HG03045 (cell line): ENCODE results near the gene CNN2.

Source experiments
- ATAC-seq: cut with Tn5 transposase; IDR thresholded peaks from one replicate; pipeline ENCODE4 v1.9.1; 2021; ENCODE audit warnings: mild to moderate bottlenecking, moderate library complexity; ENCODE audit not compliant: unreplicated experiment

The CNN2 gene

DNA sequence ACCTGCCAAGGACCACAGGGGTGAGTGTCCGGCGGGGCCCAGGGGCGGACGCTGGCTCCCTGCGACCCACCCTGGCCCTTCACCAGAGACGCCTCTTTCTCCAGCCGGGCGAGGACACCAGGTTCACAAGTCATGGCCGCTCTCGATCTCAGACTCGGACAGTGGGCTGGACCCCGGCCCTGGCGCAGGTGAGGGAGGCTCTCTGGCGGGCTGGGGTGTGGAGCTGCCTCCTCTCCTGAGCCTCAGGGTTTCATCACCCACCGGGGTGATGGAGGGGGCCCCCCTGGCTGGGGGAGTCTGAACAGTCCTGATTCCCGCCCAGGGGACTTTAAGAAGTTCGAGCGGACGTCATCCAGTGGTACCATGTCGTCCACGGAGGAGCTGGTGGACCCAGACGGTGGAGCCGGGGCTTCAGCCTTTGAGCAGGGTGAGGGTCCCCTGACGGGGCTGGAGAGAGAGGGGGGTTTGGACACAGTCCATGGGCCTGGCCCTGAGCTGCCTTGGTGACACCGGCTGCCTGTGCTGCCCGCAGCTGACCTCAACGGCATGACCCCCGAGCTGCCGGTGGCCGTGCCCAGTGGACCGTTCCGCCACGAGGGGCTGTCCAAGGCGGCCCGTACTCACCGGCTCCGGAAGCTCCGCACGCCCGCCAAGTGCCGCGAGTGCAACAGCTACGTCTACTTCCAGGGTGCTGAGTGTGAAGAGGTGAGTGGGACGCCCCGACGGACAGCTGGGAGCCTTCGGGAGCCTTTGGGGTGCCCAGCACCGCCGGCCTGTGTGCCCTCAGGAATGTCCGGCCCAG lies 54.2 kb downstream of the CNN2 start:
- ATAC-seq = no peak

GRCh38 chr19:1081301-1082164 lies 55.1 kb downstream of the CNN2 start:
- no peak for ATAC-seq

GRCh38 chr19:1082165-1082927 lies 55.9 kb downstream of the CNN2 start:
- ATAC-seq = no peak

DNA sequence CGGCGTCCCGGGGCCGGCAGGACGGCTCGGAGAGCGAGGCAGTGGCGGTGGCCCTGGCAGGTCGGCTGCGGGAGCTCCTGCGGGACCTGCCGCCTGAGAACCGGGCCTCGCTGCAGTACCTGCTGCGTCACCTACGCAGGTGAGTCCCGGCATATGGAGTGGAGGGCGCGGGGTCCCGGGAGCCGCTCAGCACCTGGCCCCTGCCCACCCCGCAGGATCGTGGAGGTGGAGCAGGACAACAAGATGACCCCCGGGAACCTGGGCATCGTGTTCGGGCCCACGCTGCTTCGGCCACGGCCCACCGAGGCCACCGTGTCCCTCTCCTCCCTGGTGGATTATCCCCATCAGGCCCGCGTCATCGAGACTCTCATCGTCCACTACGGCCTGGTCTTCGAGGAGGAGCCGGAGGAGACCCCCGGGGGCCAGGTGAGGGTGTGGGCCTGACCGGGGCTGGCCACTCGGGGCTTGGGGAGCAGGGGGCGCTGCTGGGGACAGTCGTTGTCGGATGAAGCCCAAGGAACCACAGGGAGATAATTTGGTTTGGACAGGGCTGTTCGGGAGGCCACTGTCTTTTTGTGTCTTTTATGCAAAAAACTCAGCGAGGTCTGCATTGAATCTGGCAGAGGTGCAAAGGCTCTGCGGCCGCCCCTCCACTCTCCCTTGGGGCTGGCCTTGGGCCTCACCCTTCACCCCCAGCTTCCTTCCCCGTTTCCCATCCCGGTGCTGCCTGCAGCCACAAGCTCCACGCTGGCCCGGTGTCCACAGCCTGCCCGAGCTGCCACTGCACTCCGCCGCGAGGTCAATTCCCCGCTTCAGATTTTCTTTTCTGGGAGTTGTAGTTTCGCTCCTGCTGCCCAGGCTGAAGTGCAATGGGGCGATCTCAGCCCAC lies 56.8 kb downstream of the CNN2 start:
- no peak for ATAC-seq

- ATAC-seq = no peak
Observed at GRCh38 chr19:1084024-1084868, 57.8 kb downstream of the CNN2 start.

DNA sequence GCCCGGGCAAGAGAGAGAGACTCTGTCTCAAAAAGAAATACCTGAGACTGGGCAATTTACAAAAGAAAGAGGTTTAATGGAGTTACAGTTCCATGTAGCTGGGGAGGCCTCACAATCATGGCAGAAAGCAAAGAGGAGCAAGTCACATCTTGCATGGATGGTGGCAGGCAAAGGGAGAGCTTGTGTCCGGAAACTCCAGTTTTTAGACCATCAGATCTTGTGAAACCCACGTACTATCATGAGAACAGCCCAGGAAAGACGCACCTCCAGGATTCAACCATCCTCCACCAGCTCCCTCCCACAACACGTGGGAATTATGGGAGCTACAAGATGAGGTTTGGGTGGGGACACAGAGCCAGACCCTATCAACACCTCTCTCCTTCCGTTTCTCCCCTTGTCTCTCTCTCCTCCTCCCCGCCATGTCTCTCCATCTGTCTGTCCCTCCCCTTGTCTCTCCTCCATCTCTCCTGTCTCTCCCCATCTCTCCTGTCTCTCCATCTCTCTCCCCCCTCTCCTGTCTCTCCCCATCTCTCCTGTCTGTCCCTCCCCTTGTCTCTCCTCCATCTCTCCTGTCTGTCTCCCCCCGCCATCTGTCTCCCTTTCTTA lies 58.7 kb downstream of the CNN2 start:
- no peak for ATAC-seq

DNA sequence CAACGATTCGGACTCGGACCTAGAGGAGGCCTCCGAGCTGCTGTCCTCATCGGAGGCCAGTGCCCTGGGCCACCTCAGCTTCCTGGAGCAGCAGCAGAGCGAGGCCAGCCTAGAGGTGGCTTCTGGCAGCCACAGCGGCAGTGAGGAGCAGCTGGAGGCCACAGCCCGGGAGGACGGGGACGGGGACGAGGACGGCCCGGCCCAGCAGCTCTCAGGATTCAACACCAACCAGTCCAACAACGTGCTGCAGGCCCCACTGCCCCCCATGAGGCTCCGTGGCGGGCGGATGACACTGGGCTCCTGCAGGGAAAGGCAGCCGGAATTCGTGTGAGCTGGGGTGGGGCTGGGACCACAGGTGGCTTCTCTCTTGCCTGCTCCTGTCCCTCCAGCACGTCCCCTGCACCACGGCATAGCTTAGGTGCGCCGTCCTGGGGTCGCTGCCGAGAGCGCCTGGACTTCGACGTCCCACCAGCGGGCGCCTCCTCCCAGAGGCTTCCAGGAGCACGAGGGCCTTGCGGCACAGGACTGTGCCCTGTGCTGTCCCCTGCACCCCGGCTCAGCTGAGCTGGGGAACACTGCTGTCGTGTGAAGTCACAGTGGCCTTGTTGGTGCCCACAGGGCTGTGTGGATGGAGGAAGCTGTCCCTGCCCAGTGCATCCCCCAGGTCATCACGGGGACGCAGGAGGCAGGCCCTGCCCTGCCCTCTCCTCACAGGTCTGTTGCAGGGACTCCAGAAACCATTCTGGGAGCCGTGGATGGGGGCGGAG lies 59.5 kb downstream of the CNN2 start:
- ATAC-seq = no peak

- ATAC-seq = no peak
Observed at GRCh38 chr19:1086613-1087012, 60.2 kb downstream of the CNN2 start.

- ATAC-seq = no peak
Observed at GRCh38 chr19:1087813-1088415, 61.5 kb downstream of the CNN2 start.

DNA sequence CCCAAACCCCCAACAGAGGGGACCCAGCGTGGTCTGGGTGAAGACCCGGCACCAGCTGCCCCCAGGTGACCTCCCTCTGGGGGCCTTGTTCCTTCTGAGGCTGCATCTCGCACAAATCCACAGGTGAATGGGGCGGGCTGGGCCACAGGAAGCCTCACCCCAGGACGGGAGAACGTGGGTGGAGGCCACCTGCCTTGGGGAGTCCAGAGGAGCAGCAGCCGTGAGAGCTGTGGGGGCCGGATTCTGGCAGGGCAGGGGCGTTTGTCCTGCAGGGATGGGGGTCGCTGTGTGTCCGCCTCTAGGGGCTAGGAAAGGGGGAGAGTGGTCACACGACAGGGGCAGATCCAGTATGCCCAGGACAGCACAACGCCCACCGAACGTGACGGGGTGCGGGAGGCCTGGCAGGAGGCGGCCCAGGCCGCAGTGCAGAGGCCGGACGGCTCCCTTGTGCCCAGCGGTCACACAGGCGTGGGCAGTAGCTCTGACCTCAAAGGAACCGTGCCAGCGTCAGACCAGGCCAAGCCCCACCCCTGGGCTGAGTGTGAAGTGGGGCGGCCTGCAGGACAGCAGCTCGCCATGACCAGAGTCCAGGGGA lies 62.1 kb downstream of the CNN2 start:
- no peak for ATAC-seq
